Measurements from ENCODE around the gene OR4D2.

Gene OR4D2

GRCh38 chr17:58147930-58148434 lies 18.8 kb upstream of the OR4D2 start, which contains the start of gene OR4D1:
OR4D1 (plus strand) TSS chr17:58148384; CDS start chr17:58155154, 6,770 bp downstream.
- Histone ChIP-seq H3K27me3 (ENCODE audit: low read length) (no peaks in the 10 kb centered on the region), H3K9me2 (replicated peaks; ENCODE audit: insufficient read depth, low read length) (no peaks in the 10 kb centered on the region), H3K27ac (ENCODE audit: low read depth, low read length) (no peak within 1 kb of the TSS), H3K9me3 (ENCODE audit: insufficient read depth, low read length) (no peaks in the 10 kb centered on the region), H3K4me2 (ENCODE audit: low read depth, low read length, poor library complexity, severe bottlenecking) (no peak within 1 kb of the TSS), H3K79me2 (ENCODE audit: insufficient read depth, low read length) (no peaks in the 10 kb centered on the region), H2AFZ (ENCODE audit: low read depth, low read length, severe bottlenecking) (no peak within 1 kb of the TSS), H3K4me3 (ENCODE audit: insufficient read depth, low read length, poor library complexity, severe bottlenecking) (no peak within 1 kb of the TSS), H4K20me1 (ENCODE audit: low read depth, low read length) (no peaks in the 10 kb centered on the region), H3F3A (ENCODE audit: insufficient read depth) (no peaks in the 10 kb centered on the region), H3K9ac (ENCODE audit: low read length) (no peak within 1 kb of the TSS), H3K36me3 (ENCODE audit: low read length) (no peaks in the 10 kb centered on the region)
- no peak for TF ChIP-seq EZH2phosphoT487 (conservative IDR thresholded peaks at IDR 0.05; ENCODE audit: low read length)
- no peak for TF ChIP-seq CTCF (IDR thresholded peaks at IDR 0.05; ENCODE audit: insufficient read depth, low read length, poor library complexity, severe bottlenecking)

- Histone ChIP-seq H3K4me3 (ENCODE audit: insufficient read depth, low read length, poor library complexity, severe bottlenecking) (no peak overlapping the region), H3F3A (ENCODE audit: insufficient read depth) (no peaks in the 10 kb centered on the region), H3K79me2 (ENCODE audit: insufficient read depth, low read length) (no peaks in the 10 kb centered on the region), H2AFZ (ENCODE audit: low read depth, low read length, severe bottlenecking) (no peak overlapping the region), H3K9me3 (ENCODE audit: insufficient read depth, low read length) (no peaks in the 10 kb centered on the region), H3K4me2 (ENCODE audit: low read depth, low read length, poor library complexity, severe bottlenecking) (no peak overlapping the region), H4K20me1 (ENCODE audit: low read depth, low read length) (no peaks in the 10 kb centered on the region), H3K27me3 (ENCODE audit: low read length) (no peaks in the 10 kb centered on the region), H3K27ac (ENCODE audit: low read depth, low read length) (no peak overlapping the region), H3K9me2 (replicated peaks; ENCODE audit: insufficient read depth, low read length) (no peaks in the 10 kb centered on the region), H3K36me3 (ENCODE audit: low read length) (no peaks in the 10 kb centered on the region), H3K9ac (ENCODE audit: low read length) (no peak overlapping the region)
- no peak for TF ChIP-seq CTCF (IDR thresholded peaks at IDR 0.05; ENCODE audit: insufficient read depth, low read length, poor library complexity, severe bottlenecking)
- no peak for TF ChIP-seq EZH2phosphoT487 (conservative IDR thresholded peaks at IDR 0.05; ENCODE audit: low read length)
Measured at GRCh38 chr17:58148609-58149008, 18.2 kb upstream of the OR4D2 start.

- H4K20me1 ChIP-seq (ENCODE audit: low read depth, low read length), result no peaks in the 10 kb centered on the region
- no peak overlapping the region for H3K4me2 ChIP-seq (ENCODE audit: low read depth, low read length, poor library complexity, severe bottlenecking)
- no peaks in the 10 kb centered on the region for H3K27me3 ChIP-seq (ENCODE audit: low read length)
- H3K36me3 ChIP-seq (ENCODE audit: low read length), result no peaks in the 10 kb centered on the region
- no peak overlapping the region for H3K9ac ChIP-seq (ENCODE audit: low read length)
- no peaks in the 10 kb centered on the region for H3K9me2 ChIP-seq (replicated peaks; ENCODE audit: insufficient read depth, low read length)
- TF ChIP-seq CTCF (IDR thresholded peaks at IDR 0.05; ENCODE audit: insufficient read depth, low read length, poor library complexity, severe bottlenecking) (no peak), EZH2phosphoT487 (conservative IDR thresholded peaks at IDR 0.05; ENCODE audit: low read length) (no peak)
- H3K9me3 ChIP-seq (ENCODE audit: insufficient read depth, low read length), result no peaks in the 10 kb centered on the region
- no peak overlapping the region for H2AFZ ChIP-seq (ENCODE audit: low read depth, low read length, severe bottlenecking)
- no peaks in the 10 kb centered on the region for H3K79me2 ChIP-seq (ENCODE audit: insufficient read depth, low read length)
- H3F3A ChIP-seq (ENCODE audit: insufficient read depth), result no peaks in the 10 kb centered on the region
- H3K27ac ChIP-seq (ENCODE audit: low read depth, low read length), result no peak overlapping the region
- H3K4me3 ChIP-seq (ENCODE audit: insufficient read depth, low read length, poor library complexity, severe bottlenecking), result no peak overlapping the region
Measured at GRCh38 chr17:58150394-58150793, 16.4 kb upstream of the OR4D2 start.
